GM23338 (cell line): Measurements from ENCODE around the gene TNFSF9. TPM values are rescaled to one million over a fixed set of nuclear protein-coding genes. Genes with fewer than 3 reads are reported as not detected.

ENCODE experiments used
- ATAC-seq: fragments of 200-7000 bp; cut with Tn5 transposase; 3 replicates; pipeline ENCODE4 v1.9.1; 2020
- DNase-seq: peaks from one replicate; pipeline ENCODE4 v3.0.0-alpha.2; 2015; ENCODE audit warnings: low spot score
- H2AFZ ChIP-seq: fragments of 200-600 bp; sonication (generic); 2 replicates; pipeline ENCODE4 v1.8.0; 2016; ENCODE audit warnings: antibody characterized with exemption, mild to moderate bottlenecking, moderate library complexity
- H3F3A ChIP-seq: fragments of 200-600 bp; sonication (generic); replicated peaks from 2 replicates; pipeline ENCODE4 v1.8.0; 2017; ENCODE audit warnings: antibody characterized with exemption, mixed run types, low read depth
- H3K27ac ChIP-seq: fragments of 200-600 bp; sonication (generic); 2 replicates; pipeline ENCODE4 v1.6.1; 2016; ENCODE audit warnings: low read depth
- H3K27me3 ChIP-seq: fragments of 200-600 bp; sonication (generic); 2 replicates; pipeline ENCODE4 v1.8.0; 2016; ENCODE audit warnings: mild to moderate bottlenecking, mixed run types, moderate library complexity; ENCODE audit not compliant: insufficient read depth
- H3K36me3 ChIP-seq: fragments of 200-600 bp; sonication (generic); 2 replicates; pipeline ENCODE4 v1.8.0; 2016; ENCODE audit warnings: mild to moderate bottlenecking; ENCODE audit not compliant: insufficient read depth
- H3K4me1 ChIP-seq: fragments of 200-600 bp; sonication (generic); 2 replicates; pipeline ENCODE4 v1.8.0; 2016; ENCODE audit warnings: mild to moderate bottlenecking, moderate library complexity; ENCODE audit not compliant: insufficient read depth
- H3K4me2 ChIP-seq: fragments of 200-600 bp; sonication (generic); 2 replicates; pipeline ENCODE4 v1.7.1; 2017; ENCODE audit warnings: mixed run types
- H3K4me3 ChIP-seq: fragments of 200-600 bp; sonication (generic); 2 replicates; pipeline ENCODE4 v1.6.1; 2016; ENCODE audit warnings: mixed run types
- H3K79me2 ChIP-seq: fragments of 200-600 bp; sonication (generic); replicated peaks from 2 replicates; pipeline ENCODE4 v1.8.0; 2017; ENCODE audit warnings: mild to moderate bottlenecking; ENCODE audit not compliant: insufficient read depth
- H3K9me2 ChIP-seq: fragments of 200-600 bp; sonication (generic); 2 replicates; pipeline ENCODE4 v1.8.0; 2017; ENCODE audit not compliant: insufficient read depth
- H4K20me1 ChIP-seq: fragments of 200-600 bp; sonication (generic); replicated peaks from 2 replicates; pipeline ENCODE4 v1.8.0; 2017; ENCODE audit warnings: mild to moderate bottlenecking; ENCODE audit not compliant: insufficient read depth
- H3K27ac Mint-ChIP-seq: 2 replicates; pipeline ENCODE4 v1.8.0; 2020; ENCODE audit warnings: inconsistent platforms, mild to moderate bottlenecking, moderate library complexity, mixed read lengths
- H3K27me3 Mint-ChIP-seq: 3 replicates; pipeline ENCODE4 v1.8.0; 2022; ENCODE audit warnings: low read depth, mild to moderate bottlenecking, moderate library complexity, mixed read lengths, inconsistent platforms; ENCODE audit not compliant: insufficient read depth, poor library complexity
- H3K36me3 Mint-ChIP-seq: 3 replicates; pipeline ENCODE4 v1.8.0; 2021; ENCODE audit warnings: low read depth, mild to moderate bottlenecking, inconsistent platforms, moderate library complexity, mixed read lengths
- H3K4me1 Mint-ChIP-seq: 3 replicates; pipeline ENCODE4 v1.8.0; 2020; ENCODE audit warnings: mild to moderate bottlenecking, inconsistent platforms, mixed read lengths
- H3K4me3 Mint-ChIP-seq: 3 replicates; pipeline ENCODE4 v1.8.0; 2021; ENCODE audit warnings: moderate library complexity, mild to moderate bottlenecking, inconsistent platforms, mixed read lengths
- H3K9me3 Mint-ChIP-seq: 3 replicates; pipeline ENCODE4 v1.8.0; 2020; ENCODE audit warnings: moderate library complexity, mild to moderate bottlenecking, inconsistent platforms, mixed read lengths
- CREB1 ChIP-seq: fragments of 250-450 bp; sonication (Bioruptor Pico); IDR thresholded peaks from 2 replicates; pipeline ENCODE4 v1.5.0; 2020; ENCODE audit warnings: low read depth, mild to moderate bottlenecking, moderate library complexity
- EZH2 ChIP-seq: fragments of 200-600 bp; sonication (generic); IDR thresholded peaks from one replicate; pipeline ENCODE4 v1.8.0; 2017; ENCODE audit warnings: antibody characterized with exemption, mild to moderate bottlenecking, low read depth; ENCODE audit not compliant: unreplicated experiment
- EZH2phosphoT487 ChIP-seq: fragments of 200-600 bp; sonication (generic); IDR thresholded peaks from one replicate; pipeline ENCODE4 v1.8.1; 2018; ENCODE audit warnings: antibody characterized with exemption; ENCODE audit not compliant: unreplicated experiment
- JUNB ChIP-seq: IDR thresholded peaks from one replicate; pipeline ENCODE4 v1.6.1; 2016; ENCODE audit warnings: antibody characterized with exemption; ENCODE audit not compliant: unreplicated experiment
- NANOG ChIP-seq: IDR thresholded peaks from 2 replicates; pipeline ENCODE4 v1.6.1; 2016; ENCODE audit warnings: antibody characterized with exemption, borderline replicate concordance
- POLR2AphosphoS5 ChIP-seq: IDR thresholded peaks from 2 replicates; pipeline ENCODE4 v1.6.1; 2016; ENCODE audit warnings: antibody characterized with exemption, low read depth
- REST ChIP-seq: IDR thresholded peaks from one replicate; pipeline ENCODE4 v1.6.1; 2018; ENCODE audit warnings: antibody characterized with exemption; ENCODE audit not compliant: unreplicated experiment
- STAT1 ChIP-seq: IDR thresholded peaks from one replicate; pipeline ENCODE4 v1.6.1; 2016; ENCODE audit warnings: antibody characterized with exemption; ENCODE audit not compliant: unreplicated experiment
- ZNF114 ChIP-seq: fragments of 250-450 bp; sonication (Bioruptor Pico); IDR thresholded peaks from 2 replicates; pipeline ENCODE4 v1.5.0; 2020; ENCODE audit warnings: mild to moderate bottlenecking, moderate library complexity
- ZNF331 ChIP-seq: fragments of 250-450 bp; sonication (Bioruptor Pico); IDR thresholded peaks from 2 replicates; pipeline ENCODE4 v1.5.0; 2020; ENCODE audit warnings: low read depth, mild to moderate bottlenecking, moderate library complexity
- polyA plus RNA-seq: library from polyadenylated mRNA; unstranded; fragments of >200 nt; fragmentation: Nextera tagmentation; extraction: Ambion mirVana; gene quantifications from 2 replicates; pipeline ENCODE4 v1.2.1, GENCODE V29; 2016
- total RNA-seq: library from RNA; depleted of rRNA; stranded (reverse); fragments of >200 nt; shearing (Covaris generic); gene quantifications from 2 replicates; pipeline ENCODE4 v1.2.3, GENCODE V29; 2014
- TF ChIP-seq, protein P1 (sequence below), 2 experiments: fragments of 200-600 bp in 1 of 2; sonication (generic) in 1 of 2; conservative IDR thresholded peaks; 2 replicates each; pipeline versions ENCODE4 v1.5.1 to v1.6.1; 2016 to 2017; ENCODE audit warnings: antibody characterized with exemption in 2 of 2, low read depth in 2 of 2, mild to moderate bottlenecking in 2 of 2, moderate library complexity in 1 of 2
- TF ChIP-seq, protein P2 (sequence below): fragments of 250-450 bp; sonication (Bioruptor Pico); IDR thresholded peaks from 2 replicates; pipeline ENCODE4 v1.5.0; 2020; ENCODE audit warnings: mild to moderate bottlenecking, moderate library complexity
- TF ChIP-seq, protein P3 (sequence below): IDR thresholded peaks from 2 replicates; pipeline ENCODE4 v1.6.1; 2016; ENCODE audit warnings: antibody characterized with exemption

The TNFSF9 gene
- total and polyA plus RNA-seq, 2 experiments from 2014 or later = 2.6 to 9.1 TPM

- H3K9me2 ChIP-seq = no peaks in the 10 kb centered on the region
- Mint-ChIP-seq H3K4me3 (no peak overlapping the region), H3K27ac (no peak overlapping the region), H3K36me3 (peaks cover 13% of the 10 kb centered on the region; the same call in 2 of the 3 replicates), H3K4me1 (no peaks in the 10 kb centered on the region), H3K9me3 (peaks cover 49% of the 10 kb centered on the region), H3K27me3 (peaks cover 6% of the 10 kb centered on the region)
- H4K20me1 ChIP-seq = no peaks in the 10 kb centered on the region
- H2AFZ ChIP-seq = peak overlapping the region; percentile 66; the same call in 1 of the 2 replicates
- no peaks in the 10 kb centered on the region for H3F3A ChIP-seq
- no peaks in the 10 kb centered on the region for H3K79me2 ChIP-seq
- DNase-seq (no peak), ATAC-seq (no peak)
- H3K27ac ChIP-seq = no peak overlapping the region
- no peaks in the 10 kb centered on the region for H3K27me3 ChIP-seq
- peaks cover 11% of the 10 kb centered on the region for H3K4me1 ChIP-seq
- TF ChIP-seq EZH2 (no peak), ZNF114 (no peak), EZH2phosphoT487 (no peak), CREB1 (CRISPR knock-in tag) (no peak), STAT1 (no peak), POLR2AphosphoS5 (no peak), ZNF331 (no peak), NANOG (no peak), REST (no peak), JUNB (no peak)
- TF ChIP-seq, protein P1, sequence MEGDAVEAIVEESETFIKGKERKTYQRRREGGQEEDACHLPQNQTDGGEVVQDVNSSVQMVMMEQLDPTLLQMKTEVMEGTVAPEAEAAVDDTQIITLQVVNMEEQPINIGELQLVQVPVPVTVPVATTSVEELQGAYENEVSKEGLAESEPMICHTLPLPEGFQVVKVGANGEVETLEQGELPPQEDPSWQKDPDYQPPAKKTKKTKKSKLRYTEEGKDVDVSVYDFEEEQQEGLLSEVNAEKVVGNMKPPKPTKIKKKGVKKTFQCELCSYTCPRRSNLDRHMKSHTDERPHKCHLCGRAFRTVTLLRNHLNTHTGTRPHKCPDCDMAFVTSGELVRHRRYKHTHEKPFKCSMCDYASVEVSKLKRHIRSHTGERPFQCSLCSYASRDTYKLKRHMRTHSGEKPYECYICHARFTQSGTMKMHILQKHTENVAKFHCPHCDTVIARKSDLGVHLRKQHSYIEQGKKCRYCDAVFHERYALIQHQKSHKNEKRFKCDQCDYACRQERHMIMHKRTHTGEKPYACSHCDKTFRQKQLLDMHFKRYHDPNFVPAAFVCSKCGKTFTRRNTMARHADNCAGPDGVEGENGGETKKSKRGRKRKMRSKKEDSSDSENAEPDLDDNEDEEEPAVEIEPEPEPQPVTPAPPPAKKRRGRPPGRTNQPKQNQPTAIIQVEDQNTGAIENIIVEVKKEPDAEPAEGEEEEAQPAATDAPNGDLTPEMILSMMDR (conservative IDR thresholded peaks at IDR 0.05; ENCODE audit: low read depth in 2 of 2) = no peak
- TF ChIP-seq, protein P2, sequence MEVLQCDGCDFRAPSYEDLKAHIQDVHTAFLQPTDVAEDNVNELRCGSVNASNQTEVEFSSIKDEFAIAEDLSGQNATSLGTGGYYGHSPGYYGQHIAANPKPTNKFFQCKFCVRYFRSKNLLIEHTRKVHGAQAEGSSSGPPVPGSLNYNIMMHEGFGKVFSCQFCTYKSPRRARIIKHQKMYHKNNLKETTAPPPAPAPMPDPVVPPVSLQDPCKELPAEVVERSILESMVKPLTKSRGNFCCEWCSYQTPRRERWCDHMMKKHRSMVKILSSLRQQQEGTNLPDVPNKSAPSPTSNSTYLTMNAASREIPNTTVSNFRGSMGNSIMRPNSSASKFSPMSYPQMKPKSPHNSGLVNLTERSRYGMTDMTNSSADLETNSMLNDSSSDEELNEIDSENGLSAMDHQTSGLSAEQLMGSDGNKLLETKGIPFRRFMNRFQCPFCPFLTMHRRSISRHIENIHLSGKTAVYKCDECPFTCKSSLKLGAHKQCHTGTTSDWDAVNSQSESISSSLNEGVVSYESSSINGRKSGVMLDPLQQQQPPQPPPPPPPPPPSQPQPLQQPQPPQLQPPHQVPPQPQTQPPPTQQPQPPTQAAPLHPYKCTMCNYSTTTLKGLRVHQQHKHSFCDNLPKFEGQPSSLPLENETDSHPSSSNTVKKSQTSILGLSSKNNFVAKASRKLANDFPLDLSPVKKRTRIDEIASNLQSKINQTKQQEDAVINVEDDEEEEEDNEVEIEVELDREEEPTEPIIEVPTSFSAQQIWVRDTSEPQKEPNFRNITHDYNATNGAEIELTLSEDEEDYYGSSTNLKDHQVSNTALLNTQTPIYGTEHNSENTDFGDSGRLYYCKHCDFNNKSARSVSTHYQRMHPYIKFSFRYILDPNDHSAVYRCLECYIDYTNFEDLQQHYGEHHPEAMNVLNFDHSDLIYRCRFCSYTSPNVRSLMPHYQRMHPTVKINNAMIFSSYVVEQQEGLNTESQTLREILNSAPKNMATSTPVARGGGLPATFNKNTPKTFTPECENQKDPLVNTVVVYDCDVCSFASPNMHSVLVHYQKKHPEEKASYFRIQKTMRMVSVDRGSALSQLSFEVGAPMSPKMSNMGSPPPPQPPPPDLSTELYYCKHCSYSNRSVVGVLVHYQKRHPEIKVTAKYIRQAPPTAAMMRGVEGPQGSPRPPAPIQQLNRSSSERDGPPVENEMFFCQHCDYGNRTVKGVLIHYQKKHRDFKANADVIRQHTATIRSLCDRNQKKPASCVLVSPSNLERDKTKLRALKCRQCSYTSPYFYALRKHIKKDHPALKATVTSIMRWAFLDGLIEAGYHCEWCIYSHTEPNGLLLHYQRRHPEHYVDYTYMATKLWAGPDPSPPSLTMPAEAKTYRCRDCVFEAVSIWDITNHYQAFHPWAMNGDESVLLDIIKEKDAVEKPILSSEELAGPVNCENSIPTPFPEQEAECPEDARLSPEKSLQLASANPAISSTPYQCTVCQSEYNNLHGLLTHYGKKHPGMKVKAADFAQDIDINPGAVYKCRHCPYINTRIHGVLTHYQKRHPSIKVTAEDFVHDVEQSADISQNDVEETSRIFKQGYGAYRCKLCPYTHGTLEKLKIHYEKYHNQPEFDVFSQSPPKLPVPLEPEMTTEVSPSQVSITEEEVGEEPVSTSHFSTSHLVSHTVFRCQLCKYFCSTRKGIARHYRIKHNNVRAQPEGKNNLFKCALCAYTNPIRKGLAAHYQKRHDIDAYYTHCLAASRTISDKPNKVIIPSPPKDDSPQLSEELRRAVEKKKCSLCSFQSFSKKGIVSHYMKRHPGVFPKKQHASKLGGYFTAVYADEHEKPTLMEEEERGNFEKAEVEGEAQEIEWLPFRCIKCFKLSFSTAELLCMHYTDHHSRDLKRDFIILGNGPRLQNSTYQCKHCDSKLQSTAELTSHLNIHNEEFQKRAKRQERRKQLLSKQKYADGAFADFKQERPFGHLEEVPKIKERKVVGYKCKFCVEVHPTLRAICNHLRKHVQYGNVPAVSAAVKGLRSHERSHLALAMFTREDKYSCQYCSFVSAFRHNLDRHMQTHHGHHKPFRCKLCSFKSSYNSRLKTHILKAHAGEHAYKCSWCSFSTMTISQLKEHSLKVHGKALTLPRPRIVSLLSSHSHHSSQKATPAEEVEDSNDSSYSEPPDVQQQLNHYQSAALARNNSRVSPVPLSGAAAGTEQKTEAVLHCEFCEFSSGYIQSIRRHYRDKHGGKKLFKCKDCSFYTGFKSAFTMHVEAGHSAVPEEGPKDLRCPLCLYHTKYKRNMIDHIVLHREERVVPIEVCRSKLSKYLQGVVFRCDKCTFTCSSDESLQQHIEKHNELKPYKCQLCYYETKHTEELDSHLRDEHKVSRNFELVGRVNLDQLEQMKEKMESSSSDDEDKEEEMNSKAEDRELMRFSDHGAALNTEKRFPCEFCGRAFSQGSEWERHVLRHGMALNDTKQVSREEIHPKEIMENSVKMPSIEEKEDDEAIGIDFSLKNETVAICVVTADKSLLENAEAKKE (CRISPR knock-in tag) = no peak
- TF ChIP-seq, protein P3, sequence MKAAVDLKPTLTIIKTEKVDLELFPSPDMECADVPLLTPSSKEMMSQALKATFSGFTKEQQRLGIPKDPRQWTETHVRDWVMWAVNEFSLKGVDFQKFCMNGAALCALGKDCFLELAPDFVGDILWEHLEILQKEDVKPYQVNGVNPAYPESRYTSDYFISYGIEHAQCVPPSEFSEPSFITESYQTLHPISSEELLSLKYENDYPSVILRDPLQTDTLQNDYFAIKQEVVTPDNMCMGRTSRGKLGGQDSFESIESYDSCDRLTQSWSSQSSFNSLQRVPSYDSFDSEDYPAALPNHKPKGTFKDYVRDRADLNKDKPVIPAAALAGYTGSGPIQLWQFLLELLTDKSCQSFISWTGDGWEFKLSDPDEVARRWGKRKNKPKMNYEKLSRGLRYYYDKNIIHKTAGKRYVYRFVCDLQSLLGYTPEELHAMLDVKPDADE = no peak
- no peak overlapping the region for H3K4me2 ChIP-seq
- no peaks in the 10 kb centered on the region for H3K36me3 ChIP-seq
- no peak overlapping the region for H3K4me3 ChIP-seq
Measured at GRCh38 chr19:6556480-6557195, 25.8 kb downstream of the TNFSF9 start.
